ENCODE results near the gene NHP2. TPM values are rescaled to one million over a fixed set of nuclear protein-coding genes. Genes with fewer than 3 reads are reported as not detected.

NHP2 gene
- total RNA-seq, 4 donors from 2014 or later, result 28.1 to 116 (median 96.7) TPM

GRCh38 chr5:178126556-178126955 is 27.1 kb downstream of the NHP2 start:
- Histone ChIP-seq H3K4me3 (no peak overlapping the region), H3K4me1 (peaks cover 7 to 30% (median 12%) of the 10 kb centered on the region in 4 donors), H3K36me3 (no peaks in the 10 kb centered on the region), H3K27me3 (no peaks in the 10 kb centered on the region), H3K27ac (no peak overlapping the region), H3K9me3 (no peaks in the 10 kb centered on the region)
- DNase-seq, result no peak
- in situ Hi-C loops (cut with MboI; ENCODE audit: low pct_ligation_motif_present in 1 of 4, low pct_unique_long_range_greater_than_20kb in 1 of 4, low sequenced_read_pairs in 3 of 4) (no loop called here), intact Hi-C loops (cut with DNase I; ENCODE audit: low total_unique reads) (no loop called here)
- 84 to 87% methylated on average over 2 to 3 of the region's 3 CpGs for WGBS, 2 donors (ENCODE audit: low coverage in 1 of 2)
- TF ChIP-seq POLR2AphosphoS5 (IDR thresholded peaks at IDR 0.05) (no peak), CTCF (IDR thresholded peaks at IDR 0.05) (no peak), EP300 (IDR thresholded peaks at IDR 0.05; ENCODE audit: low read depth) (no peak), POLR2A (IDR thresholded peaks at IDR 0.05) (no peak)

GRCh38 chr5:178125253-178125906 is 28.3 kb downstream of the NHP2 start:
- WGBS, 2 donors (ENCODE audit: low coverage in 1 of 2), result 81% methylated on average over 10 of the region's 10 CpGs
- Histone ChIP-seq H3K9me3 (no peaks in the 10 kb centered on the region), H3K4me1 (peaks cover 11 to 37% (median 18%) of the 10 kb centered on the region in 4 donors), H3K4me3 (no peak overlapping the region), H3K27ac (no peak overlapping the region), H3K27me3 (no peaks in the 10 kb centered on the region), H3K36me3 (no peaks in the 10 kb centered on the region)
- in situ Hi-C loops (cut with MboI; ENCODE audit: low pct_ligation_motif_present in 1 of 4, low pct_unique_long_range_greater_than_20kb in 1 of 4, low sequenced_read_pairs in 3 of 4), result no loop called here
- no peak for TF ChIP-seq EP300 (IDR thresholded peaks at IDR 0.05; ENCODE audit: low read depth)
- TF ChIP-seq CTCF (IDR thresholded peaks at IDR 0.05), result no peak
- TF ChIP-seq POLR2A (IDR thresholded peaks at IDR 0.05), result no peak
- TF ChIP-seq POLR2AphosphoS5 (IDR thresholded peaks at IDR 0.05), result no peak
- DNase-seq, result no peak
- intact Hi-C loops (cut with DNase I; ENCODE audit: low total_unique reads), result no loop called here

GRCh38 chr5:178123966-178124925 is 29.4 kb downstream of the NHP2 start:
- in situ Hi-C loops (cut with MboI; ENCODE audit: low pct_ligation_motif_present in 1 of 4, low pct_unique_long_range_greater_than_20kb in 1 of 4, low sequenced_read_pairs in 3 of 4) (no loop called here), intact Hi-C loops (cut with DNase I; ENCODE audit: low total_unique reads) (no loop called here)
- Histone ChIP-seq H3K4me1 (peaks cover 11 to 29% (median 14%) of the 10 kb centered on the region in 4 donors), H3K9me3 (no peaks in the 10 kb centered on the region), H3K36me3 (no peaks in the 10 kb centered on the region), H3K27me3 (no peaks in the 10 kb centered on the region), H3K4me3 (no peak overlapping the region), H3K27ac (no peak overlapping the region)
- TF ChIP-seq CTCF (IDR thresholded peaks at IDR 0.05) (no peak), POLR2A (IDR thresholded peaks at IDR 0.05) (no peak), POLR2AphosphoS5 (IDR thresholded peaks at IDR 0.05) (no peak), EP300 (IDR thresholded peaks at IDR 0.05; ENCODE audit: low read depth) (no peak)
- WGBS, 2 donors (ENCODE audit: low coverage in 1 of 2), result 61% methylated on average over 18 of the region's 18 CpGs; no CpG with 5 or more reads in 1 of the 2 donors
- peak; percentile 27 for DNase-seq
